CD14-positive monocyte (primary cell): ENCODE data around the gene NMNAT3. TPM values are rescaled to one million over a fixed set of nuclear protein-coding genes. Genes with fewer than 3 reads are reported as not detected.
"Not testable (repeated sequence)": the region's sequence is repeated elsewhere in the genome, so short reads cannot be mapped to it uniquely, and the experiment has no call there.

Experiments used
- DNase-seq, 3 donors: peaks; one replicate each; pipeline ENCODE4 v3.0.0-alpha.2; 2011 to 2022
- H2AFZ ChIP-seq: 2 replicates; pipeline ENCODE4 v1.6.0; 2012; ENCODE audit warnings: mild to moderate bottlenecking, low read depth, low read length, inconsistent platforms; ENCODE audit not compliant: insufficient read depth, poor library complexity, severe bottlenecking
- H3K27ac ChIP-seq, 2 donors: 1 replicate in 1 of 2; 2 replicates in 1 of 2; pipeline ENCODE4 v1.5.1; 2012 to 2013; ENCODE audit warnings: low read length in 2 of 2, control low read depth in 1 of 2, inconsistent platforms in 1 of 2, low read depth in 1 of 2, mild to moderate bottlenecking in 1 of 2
- H3K27me3 ChIP-seq, 2 donors: one replicate each; pipeline versions ENCODE4 v1.6.0 to v1.6.1; 2011 to 2013; ENCODE audit warnings: low read length in 2 of 2; ENCODE audit not compliant: control insufficient read depth in 2 of 2, insufficient read depth in 2 of 2
- H3K36me3 ChIP-seq, 2 donors: replicated peaks in 1 of 2; 1 replicate in 1 of 2; 2 replicates in 1 of 2; pipeline versions ENCODE4 v1.5.1 to v1.6.1; 2012 to 2013; ENCODE audit warnings: low read length in 2 of 2, control low read depth in 1 of 2, inconsistent platforms in 1 of 2, mild to moderate bottlenecking in 1 of 2; ENCODE audit not compliant: insufficient read depth in 2 of 2, control insufficient read depth in 1 of 2
- H3K4me1 ChIP-seq, 2 donors: 1 replicate in 1 of 2; 2 replicates in 1 of 2; pipeline versions ENCODE4 v1.5.1 to v1.6.1; 2012 to 2013; ENCODE audit warnings: low read length in 2 of 2, control low read depth in 1 of 2, inconsistent platforms in 1 of 2, mild to moderate bottlenecking in 1 of 2, moderate library complexity in 1 of 2; ENCODE audit not compliant: insufficient read depth in 2 of 2, control insufficient read depth in 1 of 2
- H3K4me2 ChIP-seq: replicated peaks from 2 replicates; pipeline ENCODE3; 2012; ENCODE audit warnings: low read length, moderate library complexity, mild to moderate bottlenecking; ENCODE audit not compliant: poor library complexity, severe bottlenecking; ENCODE audit errors: extremely low read depth
- H3K4me3 ChIP-seq, 3 experiments: fragments of 200-600 bp in 1 of 3; sonication (generic) in 1 of 3; replicated peaks in 1 of 3; 1 replicate in 2 of 3; 2 replicates in 1 of 3; pipeline ENCODE4 v1.5.1; 2011 to 2013; ENCODE audit warnings: low read length in 3 of 3, mild to moderate bottlenecking in 3 of 3, control low read depth in 2 of 3, low read depth in 2 of 3, inconsistent platforms in 1 of 3, moderate library complexity in 1 of 3
- H3K79me2 ChIP-seq: 2 replicates; pipeline ENCODE4 v1.6.0; 2012; ENCODE audit warnings: mild to moderate bottlenecking, control low read depth, inconsistent platforms, low read length, moderate library complexity; ENCODE audit not compliant: insufficient read depth
- H3K9ac ChIP-seq: 2 replicates; pipeline ENCODE4 v1.6.0; 2017; ENCODE audit warnings: low read length, mild to moderate bottlenecking; ENCODE audit not compliant: insufficient read depth, poor library complexity, severe bottlenecking
- H3K9me3 ChIP-seq, 2 donors: replicated peaks in 1 of 2; 1 replicate in 1 of 2; 2 replicates in 1 of 2; pipeline versions ENCODE4 v1.5.1 to v1.6.1; 2012 to 2013; ENCODE audit warnings: low read length in 2 of 2, control low read depth in 1 of 2; ENCODE audit not compliant: control insufficient read depth in 1 of 2, insufficient read depth in 1 of 2
- H4K20me1 ChIP-seq: 2 replicates; pipeline ENCODE4 v1.6.0; 2012; ENCODE audit warnings: mild to moderate bottlenecking, low read length, control low read depth, moderate library complexity; ENCODE audit not compliant: insufficient read depth
- H3K27ac Mint-ChIP-seq, 7 donors: one replicate each; pipeline ENCODE4 v1.8.0; 2020; ENCODE audit warnings: mild to moderate bottlenecking in 7 of 7, mixed read lengths in 7 of 7, moderate library complexity in 6 of 7, inconsistent platforms in 2 of 7
- H3K27me3 Mint-ChIP-seq, 3 donors: one replicate each; pipeline ENCODE4 v1.8.0; 2021 to 2022; ENCODE audit warnings: low read depth in 3 of 3, mild to moderate bottlenecking in 3 of 3, mixed read lengths in 3 of 3, moderate library complexity in 3 of 3, inconsistent platforms in 1 of 3
- H3K36me3 Mint-ChIP-seq, 2 donors: one replicate each; pipeline ENCODE4 v1.8.0; 2020; ENCODE audit warnings: mixed read lengths in 2 of 2, inconsistent platforms in 1 of 2, mild to moderate bottlenecking in 1 of 2
- H3K4me1 Mint-ChIP-seq: one replicate; pipeline ENCODE4 v1.8.0; 2020; ENCODE audit warnings: mild to moderate bottlenecking, mixed read lengths
- H3K4me3 Mint-ChIP-seq, 2 donors: one replicate each; pipeline ENCODE4 v1.8.0; 2020; ENCODE audit warnings: mild to moderate bottlenecking in 2 of 2, mixed read lengths in 2 of 2, moderate library complexity in 1 of 2
- H3K9me3 Mint-ChIP-seq, 7 donors: one replicate each; pipeline ENCODE4 v1.8.0; 2020 to 2022; ENCODE audit warnings: mixed read lengths in 7 of 7, mild to moderate bottlenecking in 6 of 7, moderate library complexity in 6 of 7, inconsistent platforms in 2 of 7
- CTCF ChIP-seq: fragments of 200-600 bp; IDR thresholded peaks from one replicate; pipeline ENCODE4 v1.8.0; 2022; ENCODE audit warnings: antibody characterized with exemption, mild to moderate bottlenecking
- WGBS: methylation state at CpG from one replicate; pipeline ENCODE4 v1.1.5; 2013; ENCODE audit warnings: missing lambda C conversion rate; ENCODE audit not compliant: insufficient coverage; 5-methylcytosine and 5-hydroxymethylcytosine counted together
- intact Hi-C, 2 donors: fragments of 100-400 bp; cut with micrococcal nuclease; formaldehyde crosslinking; loops; one replicate each; pipeline versions ENCODE4 v1.15.0 to v1.15.1; 2023
- polyA plus RNA-seq, 3 donors: library from polyadenylated mRNA; depleted of rRNA in 1 of 3; unstranded in 2 of 3; stranded (reverse) in 1 of 3; fragments of 300-500 nt in 2 of 3; fragments of >200 nt in 1 of 3; fragmentation: Illumina TruSeq in 2 of 3; gene quantifications; 1 replicate in 2 of 3; 2 replicates in 1 of 3; pipeline ENCODE4 v1.2.3, GENCODE V29; 2012 to 2021

Gene NMNAT3
- polyA plus RNA-seq, 3 donors: 1.4 to 5.7 (median 2.9) TPM

- H3K79me2 ChIP-seq: no peaks in the 10 kb centered on the region
- no peak for TF ChIP-seq CTCF
- no peak overlapping the region for H3K9ac ChIP-seq
- H3K4me3 ChIP-seq: no peak overlapping the region
- no peaks in the 10 kb centered on the region for H3K9me3 Mint-ChIP-seq
- no peak overlapping the region for H3K27ac ChIP-seq
- H3K4me3 Mint-ChIP-seq: no peak overlapping the region
- no peaks in the 10 kb centered on the region for H3K36me3 Mint-ChIP-seq
- H3K4me2 ChIP-seq: no peak overlapping the region
- WGBS: no CpG with 5 or more reads among the region's 1 CpG
- H3K27me3 ChIP-seq: no peaks in the 10 kb centered on the region
- H3K4me1 Mint-ChIP-seq: peaks cover 11% of the 10 kb centered on the region
- intact Hi-C loops: no loop called here
- no peak overlapping the region for H2AFZ ChIP-seq
- H4K20me1 ChIP-seq: no peaks in the 10 kb centered on the region
- no peaks in the 10 kb centered on the region for H3K9me3 ChIP-seq
- H3K36me3 ChIP-seq: no peaks in the 10 kb centered on the region
- DNase-seq: no peak
- peaks cover 0 to 3% (median 0%) of the 10 kb centered on the region in 3 donors for H3K27me3 Mint-ChIP-seq
- no peaks in the 10 kb centered on the region for H3K4me1 ChIP-seq
- H3K27ac Mint-ChIP-seq: no peak overlapping the region
These were observed 91.3 kb downstream of the NMNAT3 start for GRCh38 chr3:139586420-139587017.

GRCh38 chr3:139585820-139586219 lies 92.0 kb downstream of the NMNAT3 start:
- no peaks in the 10 kb centered on the region for H3K36me3 Mint-ChIP-seq

GRCh38 chr3:139583651-139584050 lies 94.1 kb downstream of the NMNAT3 start:
- H3K79me2 ChIP-seq, H3K4me3 Mint-ChIP-seq, H3K4me3 ChIP-seq, H3K27me3 Mint-ChIP-seq, H4K20me1 ChIP-seq, H3K27ac Mint-ChIP-seq, H3K9me3 Mint-ChIP-seq, H3K9ac ChIP-seq, H3K4me2 ChIP-seq, H3K27ac ChIP-seq, H3K36me3 ChIP-seq, intact Hi-C loops, DNase-seq, H2AFZ ChIP-seq, H3K36me3 Mint-ChIP-seq, H3K9me3 ChIP-seq, H3K4me1 ChIP-seq, H3K27me3 ChIP-seq: not testable (repeated sequence)
- WGBS: no CpG with 5 or more reads among the region's 12 CpGs
- H3K4me1 Mint-ChIP-seq: peaks cover 11% of the 10 kb centered on the region

More at GRCh38 chr3:139585820-139586219, 92.0 kb downstream of the NMNAT3 start:
- Mint-ChIP-seq H3K4me3 (no peak overlapping the region), H3K4me1 (peaks cover 11% of the 10 kb centered on the region), H3K27ac (peak overlapping the region in 1 of 7 donors; percentile 20), H3K9me3 (no peaks in the 10 kb centered on the region), H3K27me3 (peaks cover 0 to 3% (median 0%) of the 10 kb centered on the region in 3 donors)
- 50% methylated on average over 1 of the region's 4 CpGs for WGBS
- Histone ChIP-seq H4K20me1 (no peaks in the 10 kb centered on the region), H3K79me2 (no peaks in the 10 kb centered on the region), H3K4me3 (no peak overlapping the region), H3K9ac (no peak overlapping the region), H3K27me3 (no peaks in the 10 kb centered on the region), H3K36me3 (no peaks in the 10 kb centered on the region), H3K4me2 (no peak overlapping the region), H2AFZ (peak overlapping the region; percentile 30), H3K4me1 (no peaks in the 10 kb centered on the region), H3K9me3 (no peaks in the 10 kb centered on the region), H3K27ac (no peak overlapping the region)
- TF ChIP-seq CTCF: no peak
- intact Hi-C loops: no loop called here
- DNase-seq: no peak
